OCI-M2 (cell line): ENCODE measurements around the gene PSMD8.

Experiments used
- DNase-seq: peaks from one replicate; lab custom pipeline; 2025; ENCODE audit not compliant: unreplicated experiment; lab: John Stamatoyannopoulos, UW

PSMD8 gene

GRCh38 chr19:38386971-38387549 is 12.7 kb downstream of the PSMD8 start:
- DNase-seq: peak; percentile 97

- peak; percentile 97 for DNase-seq
Observed at GRCh38 chr19:38387550-38388348, 13.4 kb downstream of the PSMD8 start, which contains the start of gene GGN. TSS of gene GGN (minus strand) at chr19:38388034. CDS start at chr19:38387261, 773 bp downstream.

GRCh38 chr19:38388349-38389100 is 14.2 kb downstream of the PSMD8 start, which contains the start of gene SPRED3:
TSS of gene SPRED3 (plus strand) at chr19:38388697. CDS start at chr19:38390303, 1,606 bp downstream.
- no peak for DNase-seq

GRCh38 chr19:38389101-38389925 is 14.9 kb downstream of the PSMD8 start:
- no peak for DNase-seq

- DNase-seq: no peak
Observed at GRCh38 chr19:38389957-38390924, 15.9 kb downstream of the PSMD8 start.

GRCh38 chr19:38391911-38392464 is 17.6 kb downstream of the PSMD8 start:
- no peak for DNase-seq

- DNase-seq: peak; percentile 66
Observed at GRCh38 chr19:38392707-38393308, 18.4 kb downstream of the PSMD8 start.

- DNase-seq: no peak
Observed at GRCh38 chr19:38394488-38394887, 20.1 kb downstream of the PSMD8 start.

GRCh38 chr19:38395381-38396114 is 21.2 kb downstream of the PSMD8 start:
- no peak for DNase-seq

GRCh38 chr19:38399081-38399480 is 24.7 kb downstream of the PSMD8 start:
- no peak for DNase-seq

- no peak for DNase-seq
Observed at GRCh38 chr19:38399537-38399936, 25.2 kb downstream of the PSMD8 start.

- no peak for DNase-seq
Observed at GRCh38 chr19:38400361-38400760, 26.0 kb downstream of the PSMD8 start.

GRCh38 chr19:38401148-38401547 is 26.8 kb downstream of the PSMD8 start:
- DNase-seq: no peak

- no peak for DNase-seq
Observed at GRCh38 chr19:38402623-38402966, 28.2 kb downstream of the PSMD8 start.

GRCh38 chr19:38402967-38403674 is 28.8 kb downstream of the PSMD8 start, which contains the start of gene FAM98C:
TSS of gene FAM98C (plus strand) at chr19:38403093. CDS start at chr19:38403154, 61 bp downstream.
- DNase-seq: peak; percentile 95

- DNase-seq: no peak
Observed at GRCh38 chr19:38404858-38405257, 30.5 kb downstream of the PSMD8 start.

GRCh38 chr19:38405276-38405675 is 30.9 kb downstream of the PSMD8 start:
- DNase-seq: no peak
